ENCODE results near the gene KIAA0513.
A peak's percentile ranks its signal among the peaks of the same experiment; 100 is the strongest.
"Not testable (repeated sequence)": the region's sequence is repeated elsewhere in the genome, so short reads cannot be mapped to it uniquely, and the experiment has no call there.

The KIAA0513 gene

DNA sequence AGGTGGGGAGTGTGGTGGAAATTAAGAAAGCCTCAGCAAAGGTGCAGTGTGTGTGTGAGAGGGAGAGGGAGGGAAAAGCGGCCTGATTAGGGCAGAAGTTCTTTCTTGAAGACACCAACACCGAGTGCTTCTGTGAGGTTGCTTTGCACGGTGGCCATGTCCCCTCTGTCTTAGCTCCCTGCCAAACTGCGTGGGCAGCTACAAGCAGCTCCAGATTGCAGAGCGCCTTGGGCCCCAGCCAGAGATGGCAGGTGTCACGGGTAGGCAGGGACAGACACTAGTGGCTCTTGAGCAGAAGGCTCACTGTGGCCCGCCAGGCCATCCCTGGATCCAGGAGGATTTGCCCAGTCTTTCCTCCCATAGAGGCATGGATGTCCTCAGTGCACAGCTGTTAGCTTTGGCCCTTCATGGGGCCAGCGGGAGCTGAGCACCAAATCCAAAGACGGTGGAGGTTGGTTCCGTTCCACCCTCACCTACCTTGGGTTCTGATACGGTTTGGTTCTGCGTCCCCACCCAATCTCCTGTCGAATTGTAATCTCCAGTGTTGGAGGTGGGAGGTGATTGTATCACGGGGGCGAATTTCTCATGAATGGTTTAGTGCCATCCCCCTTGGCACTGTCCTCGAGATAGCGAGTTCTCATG, 21.4 kb downstream of the KIAA0513 start:
- DNase-seq (ENCODE audit: low read depth in 2 of 2) = no peak

DNA sequence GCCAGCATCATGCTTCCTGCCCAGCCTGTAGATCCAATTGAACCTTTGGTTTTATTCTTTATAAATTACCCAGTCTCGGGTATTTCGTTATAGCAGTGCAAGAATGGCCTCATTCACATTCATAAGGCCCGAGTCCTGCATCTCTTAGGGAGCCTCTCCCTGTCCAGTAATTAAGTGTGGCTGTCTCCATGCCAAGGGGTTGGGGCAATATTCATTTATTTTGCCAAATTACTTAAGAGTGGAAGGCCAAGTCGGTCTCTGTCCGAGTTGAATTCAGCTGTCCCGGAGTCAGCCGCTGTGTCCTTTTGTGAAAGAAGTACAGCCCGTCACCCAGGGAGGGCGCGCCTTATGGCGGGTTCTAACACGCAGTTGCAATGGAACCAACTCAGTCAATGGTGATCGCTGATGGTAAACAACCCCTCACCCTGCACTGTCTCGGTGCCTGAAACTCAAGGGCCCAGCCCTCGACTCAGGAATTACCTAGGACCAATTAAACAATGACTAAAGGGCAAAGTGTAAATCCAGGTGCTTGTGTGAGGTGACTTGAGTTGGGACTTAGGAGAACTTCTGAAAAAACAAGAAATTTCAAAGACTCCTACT, 22.2 kb downstream of the KIAA0513 start:
- DNase-seq (ENCODE audit: low read depth in 2 of 2) = no peak

DNA sequence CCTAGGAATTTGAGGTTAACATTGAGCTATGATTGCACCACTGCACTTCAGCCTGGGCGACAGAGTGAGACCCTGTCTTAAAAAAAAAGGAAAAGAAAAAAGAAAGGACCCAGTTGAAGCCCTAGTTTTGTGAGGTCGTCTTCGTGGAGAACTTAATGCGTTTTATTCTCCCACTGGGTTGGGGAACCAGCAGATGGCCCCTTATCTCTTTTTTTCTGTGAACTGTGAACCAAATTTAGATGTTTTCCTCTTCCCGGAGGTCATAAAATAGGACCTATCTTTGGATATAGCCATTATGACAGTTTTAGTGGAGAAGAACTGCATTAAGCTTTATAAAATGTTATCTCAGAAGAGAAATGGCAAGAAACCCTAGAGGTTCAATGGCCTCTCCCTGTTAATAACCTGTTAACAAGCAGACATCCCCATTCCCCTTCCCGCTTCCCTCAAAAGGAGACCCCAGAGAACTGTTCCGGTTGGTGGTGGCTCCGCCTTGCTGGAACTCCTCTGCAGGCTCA, 23.5 kb downstream of the KIAA0513 start:
- no peak for DNase-seq (ENCODE audit: low read depth in 2 of 2)

DNA sequence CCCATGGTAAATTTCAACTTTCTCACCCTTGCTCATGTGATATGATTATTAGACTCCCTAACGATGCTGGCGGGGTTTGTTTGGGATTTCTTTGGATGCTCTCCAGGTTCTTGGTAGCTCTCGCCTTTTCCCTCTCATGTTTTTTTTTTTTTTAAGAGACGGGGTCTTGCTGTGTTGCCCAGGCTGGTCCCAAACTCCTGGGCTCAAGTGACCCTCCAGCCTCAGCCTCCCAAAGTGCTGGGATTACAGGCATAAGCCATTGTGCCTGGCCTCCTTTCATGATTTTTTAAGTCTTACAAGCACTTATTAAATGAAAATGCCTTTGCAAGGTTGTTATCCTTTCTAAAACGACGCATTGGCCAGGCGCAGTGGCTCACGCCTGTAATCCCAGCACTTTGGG, 24.1 kb downstream of the KIAA0513 start:
- no peak for DNase-seq (ENCODE audit: low read depth in 2 of 2)

DNA sequence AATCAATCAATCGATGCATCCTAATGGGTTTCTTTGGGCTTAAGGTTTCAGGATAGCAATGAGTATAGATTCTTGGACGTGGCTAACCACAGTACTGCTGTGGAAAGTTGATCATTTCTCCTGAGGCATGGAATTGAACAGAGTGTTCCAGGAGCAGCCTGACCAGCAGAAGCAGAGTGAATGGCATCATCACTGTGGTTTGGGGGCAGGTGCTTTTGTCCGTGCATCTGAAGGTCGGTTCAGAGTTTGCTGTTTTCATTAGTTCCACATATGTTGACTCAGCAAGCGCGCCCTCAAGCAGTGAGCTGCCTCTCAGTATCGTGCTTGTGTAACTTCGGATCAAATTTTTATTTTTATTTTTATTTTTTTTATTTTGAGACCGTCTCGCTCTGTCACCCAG, 24.9 kb downstream of the KIAA0513 start:
- no peak for DNase-seq (ENCODE audit: low read depth in 2 of 2)

DNA sequence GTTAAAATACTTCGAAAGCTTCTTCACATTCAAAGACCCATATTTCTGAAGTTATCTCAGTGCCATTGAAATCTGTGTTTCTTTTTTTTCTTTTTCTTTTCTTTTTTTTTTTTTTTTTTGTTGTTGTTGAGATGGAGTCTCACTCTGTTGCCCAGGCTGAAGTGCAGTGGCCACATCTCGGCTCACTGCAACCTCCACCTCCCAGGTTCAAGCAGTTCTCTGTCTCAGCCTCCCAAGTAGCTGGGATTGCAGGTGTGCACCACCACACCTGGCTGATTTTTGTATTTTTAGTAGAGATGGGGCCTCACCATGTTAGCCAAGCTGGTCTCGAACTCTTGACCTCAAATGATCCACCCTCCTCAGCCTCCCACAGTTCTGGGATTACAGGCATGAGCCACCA, 26.7 kb downstream of the KIAA0513 start:
- not testable (repeated sequence) for DNase-seq (ENCODE audit: low read depth in 2 of 2)

DNA sequence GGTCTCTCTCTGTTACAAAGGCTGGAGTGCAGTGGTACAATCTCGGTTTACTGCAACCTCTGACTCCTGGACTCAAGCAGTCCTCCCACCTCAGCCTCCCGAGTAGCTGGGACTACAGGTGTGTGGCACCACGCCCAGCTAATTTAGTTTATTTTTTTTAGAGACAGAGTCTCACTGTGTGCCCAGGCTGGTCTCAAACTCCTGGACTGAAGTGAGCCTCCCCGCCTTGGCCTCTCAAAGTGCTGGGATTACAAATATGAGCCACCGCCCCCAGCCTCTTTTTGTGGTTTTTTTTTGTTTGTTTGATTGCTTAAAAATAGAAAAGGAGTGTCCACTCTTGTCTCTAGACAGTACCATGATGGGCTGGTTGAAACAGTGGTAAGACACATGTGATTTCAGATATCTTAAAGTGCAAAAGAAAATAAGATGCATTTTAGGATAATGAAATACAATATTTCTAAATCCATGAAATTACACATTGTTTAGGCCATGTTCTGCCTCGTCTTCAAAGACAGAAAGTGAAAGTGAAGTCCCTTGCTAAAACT, 27.4 kb downstream of the KIAA0513 start:
- DNase-seq (ENCODE audit: low read depth in 2 of 2) = no peak

DNA sequence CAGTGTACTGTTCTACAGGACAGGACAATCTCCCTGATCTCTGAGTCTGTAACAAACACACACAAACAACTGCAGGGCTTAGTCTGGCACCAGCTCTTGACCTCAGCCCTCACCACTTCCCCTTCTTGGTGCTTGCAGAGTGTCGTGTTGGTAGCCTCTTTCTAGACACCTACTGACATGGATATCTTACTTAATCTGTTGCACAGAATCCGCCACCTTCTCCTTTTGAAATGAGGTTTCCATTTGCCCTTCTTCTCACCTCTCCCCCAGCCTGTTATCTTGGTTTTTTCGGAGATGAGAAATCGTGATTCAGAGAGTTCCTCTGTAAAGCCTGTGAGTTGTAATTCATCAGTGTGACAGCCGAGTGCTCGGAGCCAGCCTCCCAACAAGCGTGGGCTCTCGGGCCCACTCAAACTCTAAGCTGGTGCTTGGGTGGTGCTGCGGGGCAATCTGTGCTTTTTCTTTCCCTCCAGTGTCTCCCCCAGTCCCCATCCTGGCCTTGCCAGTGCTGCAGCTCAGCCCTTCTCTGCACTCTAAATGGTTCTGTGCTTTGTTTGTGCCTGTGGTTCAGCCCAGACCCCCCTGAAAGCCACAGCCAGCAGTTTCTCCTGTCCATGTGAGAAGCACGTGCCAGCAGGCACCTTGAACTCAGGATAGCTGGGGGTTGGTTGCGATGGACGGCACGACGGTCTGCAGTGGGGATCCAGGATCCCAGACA, 28.1 kb downstream of the KIAA0513 start:
- peak; percentile 62 to 64 for DNase-seq (ENCODE audit: low read depth in 2 of 2)

DNA sequence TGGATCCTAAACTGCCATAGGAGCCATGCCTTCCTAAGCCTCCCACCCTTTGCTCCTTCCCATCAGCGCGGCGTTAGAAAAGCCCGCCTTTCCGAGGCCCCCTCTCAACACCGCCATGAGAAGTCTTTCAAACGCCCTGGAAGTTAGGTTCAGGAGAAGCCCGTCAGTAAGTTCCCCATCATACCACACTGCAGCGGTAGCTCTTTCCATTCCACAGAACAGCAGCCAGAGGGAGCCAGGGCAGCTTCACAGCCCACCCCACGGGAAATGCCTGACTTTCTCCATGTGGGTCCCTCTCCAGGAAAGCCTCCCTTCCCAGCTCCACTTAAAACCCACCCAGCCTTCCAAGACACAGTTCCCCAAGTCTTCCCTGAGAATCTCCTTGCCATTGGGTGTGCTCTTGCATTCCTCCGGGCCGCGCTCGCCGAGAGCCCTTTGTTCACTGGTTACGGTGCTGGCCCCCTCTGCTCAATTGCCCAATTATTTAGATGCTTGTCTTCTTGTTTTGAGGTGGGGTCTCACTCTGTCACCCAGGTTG, 28.7 kb downstream of the KIAA0513 start:
- no peak for DNase-seq (ENCODE audit: low read depth in 2 of 2)

DNA sequence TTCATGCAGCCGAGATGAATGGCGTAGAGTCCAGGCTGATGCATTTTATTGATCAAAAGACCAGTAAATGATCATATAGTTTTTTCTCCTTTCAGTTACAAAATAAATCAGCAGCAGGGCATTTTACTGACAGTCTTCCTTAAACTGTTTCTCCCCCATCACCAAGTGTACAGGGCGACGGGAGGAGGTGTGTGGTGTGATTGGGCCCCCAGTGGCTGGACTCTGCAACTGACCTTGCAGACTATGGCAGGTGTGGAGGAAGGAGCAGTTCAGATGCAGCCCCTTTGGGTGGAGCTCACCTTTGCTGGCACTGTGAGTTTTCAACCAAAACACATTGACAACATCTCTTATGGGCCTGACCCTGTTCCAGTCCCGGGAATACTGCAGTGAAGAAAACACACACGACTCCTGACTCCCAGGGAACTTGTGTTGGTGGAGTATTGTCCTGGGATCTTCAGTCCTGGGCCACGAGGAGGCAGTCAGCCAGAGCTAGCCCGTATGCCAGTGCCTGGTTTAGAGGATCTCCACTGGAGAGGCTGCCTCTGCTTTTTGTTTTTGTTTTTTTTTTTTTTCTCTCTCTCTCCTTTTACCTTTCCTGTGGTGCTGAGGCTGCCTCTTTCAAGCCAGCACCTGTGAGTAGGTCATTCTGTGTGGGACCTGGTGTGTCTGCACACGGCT, 29.8 kb downstream of the KIAA0513 start:
- no peak for DNase-seq (ENCODE audit: low read depth in 2 of 2)

DNA sequence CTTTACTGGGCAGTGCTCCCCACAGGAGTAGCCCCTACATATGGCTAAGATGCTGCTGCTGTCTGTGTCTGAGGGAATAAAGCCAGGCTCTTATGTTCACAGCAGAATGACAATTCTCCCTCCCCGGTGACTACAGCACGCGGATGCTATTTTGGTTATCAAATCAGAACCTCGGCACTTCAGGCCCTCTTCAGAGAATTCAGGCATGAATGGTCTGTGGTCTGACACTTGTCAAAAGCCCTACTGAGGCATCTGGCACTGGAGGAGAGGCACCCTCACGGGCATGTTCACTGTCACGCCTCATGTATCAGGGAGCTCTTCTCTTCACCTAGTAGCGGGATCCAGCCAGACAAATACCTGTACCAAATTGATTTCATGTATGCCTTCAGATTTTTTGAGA, 30.4 kb downstream of the KIAA0513 start:
- no peak for DNase-seq (ENCODE audit: low read depth in 2 of 2)

DNA sequence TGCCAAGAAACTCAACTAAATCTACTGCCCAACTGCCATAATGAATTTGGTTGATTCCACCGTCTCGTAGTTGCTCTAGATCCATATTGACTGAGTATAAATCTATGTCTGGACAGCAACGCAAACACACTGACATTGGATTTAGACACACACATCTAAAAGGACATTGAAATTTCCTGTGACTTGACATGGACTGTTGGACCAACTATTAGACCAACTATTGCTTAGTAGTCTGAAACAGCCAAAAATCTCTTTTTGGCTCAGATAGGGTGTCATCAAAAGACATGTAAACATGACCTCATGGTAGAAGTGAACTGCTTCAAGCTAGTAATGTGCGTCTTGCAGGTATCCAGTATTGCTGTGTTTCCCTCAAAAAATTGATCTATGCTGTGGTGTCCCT, 31.3 kb downstream of the KIAA0513 start:
- no peak for DNase-seq (ENCODE audit: low read depth in 2 of 2)

DNA sequence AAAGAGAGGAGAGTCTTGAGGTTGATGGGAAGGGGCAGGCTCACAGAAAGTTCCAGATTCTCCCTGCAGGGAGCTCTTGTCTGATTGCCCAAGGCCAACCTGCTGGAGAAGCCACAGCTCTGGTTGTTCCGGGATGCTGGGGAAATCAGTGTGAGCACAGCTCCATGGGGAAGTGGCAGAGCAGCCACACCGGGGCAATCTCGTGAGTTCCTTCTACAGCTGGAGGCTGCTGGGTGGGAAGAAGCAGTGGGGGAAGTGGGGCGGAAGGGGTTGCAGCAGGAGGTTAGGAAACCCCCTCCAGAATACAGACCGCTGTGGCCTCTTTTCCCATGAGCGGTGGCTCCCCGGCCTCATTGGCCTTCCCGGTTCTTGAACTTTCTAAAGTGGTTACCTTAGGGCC, 34.0 kb downstream of the KIAA0513 start:
- no peak for DNase-seq (ENCODE audit: low read depth in 2 of 2)

DNA sequence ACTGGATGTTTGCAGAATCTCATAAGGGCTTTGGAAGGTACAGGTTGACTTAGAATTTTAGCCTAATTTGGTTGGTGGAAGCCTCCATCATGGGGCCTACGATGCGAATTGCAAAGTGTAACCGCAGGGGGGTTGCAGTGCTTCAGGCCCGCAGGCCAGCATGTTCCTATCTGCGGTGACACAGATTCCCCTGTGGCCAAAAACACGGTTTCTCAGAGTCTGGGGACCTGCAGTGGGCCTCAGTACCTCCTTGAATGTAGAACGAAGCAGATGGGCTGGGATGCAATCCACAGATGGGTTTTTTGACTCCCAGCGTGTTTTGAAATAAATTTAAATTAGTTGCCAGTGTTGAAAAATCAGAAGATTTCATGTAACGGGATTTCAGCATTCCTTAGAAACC, 34.7 kb downstream of the KIAA0513 start:
- no peak for DNase-seq (ENCODE audit: low read depth in 2 of 2)

DNA sequence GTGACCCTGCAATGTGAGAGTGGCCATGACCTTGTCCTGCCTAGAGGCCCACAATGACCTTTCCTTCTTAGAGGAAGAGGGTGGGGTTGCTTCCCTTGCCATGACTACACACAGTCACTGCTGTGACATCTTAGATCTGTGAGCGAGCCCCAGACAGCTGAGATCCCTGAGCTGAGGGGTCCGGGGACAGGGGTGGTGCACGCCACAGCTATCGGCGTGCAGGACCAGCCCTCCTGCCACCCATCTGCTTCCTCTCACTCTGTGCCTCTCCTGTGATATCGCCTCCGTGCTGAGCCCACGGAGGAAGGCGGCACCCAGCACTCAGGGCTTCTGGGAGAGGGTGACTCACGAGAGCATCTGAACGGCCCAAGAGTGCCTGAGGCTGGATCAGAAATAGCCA, 35.2 kb downstream of the KIAA0513 start:
- DNase-seq (ENCODE audit: low read depth in 2 of 2) = no peak

DNA sequence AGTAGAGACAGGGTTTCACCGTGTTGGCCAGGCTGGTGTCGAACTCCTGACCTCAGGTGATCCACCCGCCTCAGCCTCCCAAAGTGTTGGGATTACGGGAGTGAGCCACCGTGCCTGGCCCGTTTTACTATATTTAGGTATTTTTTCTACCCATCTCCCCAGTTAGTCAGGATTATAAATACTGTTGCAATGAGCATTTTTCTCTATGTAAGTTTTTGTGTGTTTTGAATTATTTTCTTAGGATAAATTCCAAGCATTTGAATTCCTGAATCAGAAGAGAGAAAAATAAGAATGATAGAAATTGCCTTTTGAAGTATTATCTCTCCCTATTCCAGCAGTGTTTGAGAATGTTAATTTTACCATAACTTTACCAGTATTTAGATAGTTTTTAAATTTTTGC, 36.6 kb downstream of the KIAA0513 start:
- DNase-seq (ENCODE audit: low read depth in 2 of 2) = no peak

DNA sequence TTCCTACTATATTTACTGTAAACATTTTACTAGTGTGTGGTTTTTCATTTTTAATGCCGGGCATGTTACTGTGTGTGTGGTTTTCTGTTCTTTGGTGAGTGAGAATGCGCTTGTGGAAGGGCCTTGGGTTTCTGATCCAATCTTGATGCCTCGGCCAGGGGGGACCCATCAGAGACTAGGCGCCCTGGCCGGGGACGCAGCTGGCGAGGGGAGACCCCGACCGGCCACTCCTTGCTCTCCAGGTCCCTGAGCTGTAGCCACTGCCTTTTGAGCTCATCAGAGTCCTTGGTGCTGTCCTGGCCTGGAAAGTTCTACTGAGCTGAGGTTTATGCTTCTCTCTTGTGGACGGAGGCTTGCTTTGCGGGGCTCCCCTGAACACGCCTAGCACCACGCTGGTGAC, 37.5 kb downstream of the KIAA0513 start:
- no peak for DNase-seq (ENCODE audit: low read depth in 2 of 2)

DNA sequence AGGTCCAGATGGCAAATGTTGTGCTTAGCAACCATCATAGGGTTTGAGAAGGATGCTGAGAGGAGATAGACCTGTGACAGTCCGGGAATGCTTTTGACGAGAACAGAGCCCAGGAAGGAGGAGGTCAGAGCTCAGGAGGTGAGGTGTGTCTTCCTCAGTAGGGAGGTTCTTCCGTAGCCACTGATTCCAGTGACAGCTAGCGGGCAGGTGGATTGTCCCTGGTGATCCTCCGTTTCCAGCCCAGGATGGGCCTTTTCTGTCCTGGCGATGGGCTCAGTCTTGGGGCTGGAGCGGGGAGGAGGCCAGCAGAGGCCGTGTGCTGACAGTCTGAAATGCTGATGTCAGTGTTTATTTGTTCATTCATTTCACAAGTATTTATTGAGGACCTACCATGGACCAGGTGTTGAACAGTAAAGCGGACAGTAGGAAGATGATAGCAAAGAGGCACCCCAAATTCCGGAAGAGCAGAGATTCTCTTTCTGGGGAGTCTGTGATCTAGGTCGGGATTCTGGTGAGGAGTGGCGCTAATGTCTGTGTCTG, 38.8 kb downstream of the KIAA0513 start:
- no peak for DNase-seq (ENCODE audit: low read depth in 2 of 2)

DNA sequence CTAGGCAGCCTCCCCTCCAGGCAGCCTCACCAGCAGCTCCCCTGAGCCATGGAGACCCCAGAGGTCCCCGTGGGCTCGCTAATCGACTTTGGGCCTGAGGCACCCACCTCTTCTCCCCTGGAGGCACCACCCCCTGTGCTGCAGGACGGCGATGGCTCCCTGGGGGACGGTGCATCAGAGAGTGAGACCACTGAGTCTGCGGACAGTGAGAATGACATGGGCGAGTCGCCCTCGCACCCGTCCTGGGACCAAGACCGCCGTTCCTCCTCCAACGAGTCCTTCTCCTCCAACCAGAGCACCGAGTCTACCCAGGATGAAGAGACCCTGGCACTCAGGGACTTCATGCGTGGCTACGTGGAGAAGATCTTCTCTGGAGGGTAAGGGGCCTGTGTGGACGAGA, 39.4 kb downstream of the KIAA0513 start:
- no peak for DNase-seq (ENCODE audit: low read depth in 2 of 2)

DNA sequence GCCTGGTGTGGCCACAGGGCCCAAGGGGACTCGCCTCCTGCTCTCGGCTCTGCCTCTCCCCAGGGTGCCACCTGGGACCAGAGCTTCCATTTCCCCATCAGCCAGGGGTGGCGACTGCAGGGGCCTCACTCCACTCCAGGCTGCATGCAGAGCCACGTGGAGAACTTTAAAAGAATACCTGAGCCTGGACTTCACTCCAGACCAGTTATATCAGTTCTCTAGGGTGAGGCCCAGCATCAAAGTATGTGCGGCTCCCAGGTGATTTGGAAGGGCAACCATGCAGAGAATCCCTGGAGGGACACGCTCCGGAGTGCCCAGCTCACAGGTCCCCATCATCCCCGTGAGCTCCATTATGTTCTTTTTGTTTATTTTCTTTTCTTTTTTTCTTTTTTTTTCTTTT, 39.8 kb downstream of the KIAA0513 start:
- no peak for DNase-seq (ENCODE audit: low read depth in 2 of 2)

DNA sequence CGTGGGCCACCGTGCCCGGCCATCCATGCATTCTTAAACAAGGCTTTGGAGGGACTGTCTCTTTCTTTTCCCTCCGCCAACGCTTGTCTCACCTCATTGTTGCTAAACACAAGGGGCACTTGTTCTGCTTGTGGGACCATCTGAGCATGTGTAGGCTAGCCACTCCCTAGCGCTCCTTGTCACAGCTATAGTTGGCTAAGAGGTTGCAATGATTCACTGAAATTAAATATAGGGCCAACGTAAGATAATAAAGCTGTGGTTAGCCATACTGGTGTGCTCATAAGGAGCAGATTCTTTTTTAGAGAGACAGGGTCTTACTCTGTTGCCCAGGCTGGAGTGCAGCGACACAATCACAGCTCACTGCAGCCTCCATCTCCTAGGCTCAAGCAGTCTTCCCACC, 41.2 kb downstream of the KIAA0513 start:
- DNase-seq (ENCODE audit: low read depth in 2 of 2) = no peak

DNA sequence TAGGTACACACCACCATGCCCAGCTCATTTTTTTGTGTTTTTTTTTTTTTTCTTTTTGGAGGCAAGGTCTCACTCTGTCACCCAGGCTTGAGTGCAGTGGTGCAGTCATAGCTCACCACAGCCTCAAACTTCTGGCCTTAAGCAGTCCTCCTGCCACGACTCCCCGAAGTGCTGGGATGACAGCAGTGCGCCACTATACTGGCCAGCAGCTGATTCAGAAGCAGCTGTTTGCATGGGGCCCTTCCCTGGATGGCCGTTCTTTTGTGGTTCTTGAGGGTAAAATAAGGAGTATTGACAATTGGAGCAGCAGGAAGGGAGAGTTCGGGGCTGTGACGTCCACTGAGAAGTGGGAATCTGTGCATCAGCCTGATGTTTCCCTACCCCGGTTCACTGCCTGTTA, 41.6 kb downstream of the KIAA0513 start:
- no peak for DNase-seq (ENCODE audit: low read depth in 2 of 2)

Measured in stimulated activated CD8-positive, alpha-beta memory T cell treated with anti-CD3 and anti-CD28 coated beads, Interleukin-7, amount 100 ng/mL, for 4 hours (primary cell).